GM23338 (cell line): Measurements from ENCODE around the gene MARK3. TPM values are rescaled to one million over a fixed set of nuclear protein-coding genes. Genes with fewer than 3 reads are reported as not detected.

Source experiments
- ATAC-seq: fragments of 200-7000 bp; cut with Tn5 transposase; 3 replicates; pipeline ENCODE4 v1.9.1; 2020
- DNase-seq: peaks from one replicate; pipeline ENCODE4 v3.0.0-alpha.2; 2015; ENCODE audit warnings: low spot score
- H2AFZ ChIP-seq: fragments of 200-600 bp; sonication (generic); 2 replicates; pipeline ENCODE4 v1.8.0; 2016; ENCODE audit warnings: antibody characterized with exemption, mild to moderate bottlenecking, moderate library complexity
- H3F3A ChIP-seq: fragments of 200-600 bp; sonication (generic); replicated peaks from 2 replicates; pipeline ENCODE4 v1.8.0; 2017; ENCODE audit warnings: antibody characterized with exemption, mixed run types, low read depth
- H3K27ac ChIP-seq: fragments of 200-600 bp; sonication (generic); 2 replicates; pipeline ENCODE4 v1.6.1; 2016; ENCODE audit warnings: low read depth
- H3K27me3 ChIP-seq: fragments of 200-600 bp; sonication (generic); 2 replicates; pipeline ENCODE4 v1.8.0; 2016; ENCODE audit warnings: mild to moderate bottlenecking, mixed run types, moderate library complexity; ENCODE audit not compliant: insufficient read depth
- H3K36me3 ChIP-seq: fragments of 200-600 bp; sonication (generic); 2 replicates; pipeline ENCODE4 v1.8.0; 2016; ENCODE audit warnings: mild to moderate bottlenecking; ENCODE audit not compliant: insufficient read depth
- H3K4me1 ChIP-seq: fragments of 200-600 bp; sonication (generic); 2 replicates; pipeline ENCODE4 v1.8.0; 2016; ENCODE audit warnings: mild to moderate bottlenecking, moderate library complexity; ENCODE audit not compliant: insufficient read depth
- H3K4me2 ChIP-seq: fragments of 200-600 bp; sonication (generic); 2 replicates; pipeline ENCODE4 v1.7.1; 2017; ENCODE audit warnings: mixed run types
- H3K4me3 ChIP-seq: fragments of 200-600 bp; sonication (generic); 2 replicates; pipeline ENCODE4 v1.6.1; 2016; ENCODE audit warnings: mixed run types
- H3K79me2 ChIP-seq: fragments of 200-600 bp; sonication (generic); replicated peaks from 2 replicates; pipeline ENCODE4 v1.8.0; 2017; ENCODE audit warnings: mild to moderate bottlenecking; ENCODE audit not compliant: insufficient read depth
- H3K9me2 ChIP-seq: fragments of 200-600 bp; sonication (generic); 2 replicates; pipeline ENCODE4 v1.8.0; 2017; ENCODE audit not compliant: insufficient read depth
- H4K20me1 ChIP-seq: fragments of 200-600 bp; sonication (generic); replicated peaks from 2 replicates; pipeline ENCODE4 v1.8.0; 2017; ENCODE audit warnings: mild to moderate bottlenecking; ENCODE audit not compliant: insufficient read depth
- H3K27ac Mint-ChIP-seq: 2 replicates; pipeline ENCODE4 v1.8.0; 2020; ENCODE audit warnings: inconsistent platforms, mild to moderate bottlenecking, moderate library complexity, mixed read lengths
- H3K27me3 Mint-ChIP-seq: 3 replicates; pipeline ENCODE4 v1.8.0; 2022; ENCODE audit warnings: low read depth, mild to moderate bottlenecking, moderate library complexity, mixed read lengths, inconsistent platforms; ENCODE audit not compliant: insufficient read depth, poor library complexity
- H3K36me3 Mint-ChIP-seq: 3 replicates; pipeline ENCODE4 v1.8.0; 2021; ENCODE audit warnings: low read depth, mild to moderate bottlenecking, inconsistent platforms, moderate library complexity, mixed read lengths
- H3K4me1 Mint-ChIP-seq: 3 replicates; pipeline ENCODE4 v1.8.0; 2020; ENCODE audit warnings: mild to moderate bottlenecking, inconsistent platforms, mixed read lengths
- H3K4me3 Mint-ChIP-seq: 3 replicates; pipeline ENCODE4 v1.8.0; 2021; ENCODE audit warnings: moderate library complexity, mild to moderate bottlenecking, inconsistent platforms, mixed read lengths
- H3K9me3 Mint-ChIP-seq: 3 replicates; pipeline ENCODE4 v1.8.0; 2020; ENCODE audit warnings: moderate library complexity, mild to moderate bottlenecking, inconsistent platforms, mixed read lengths
- CREB1 ChIP-seq: fragments of 250-450 bp; sonication (Bioruptor Pico); IDR thresholded peaks from 2 replicates; pipeline ENCODE4 v1.5.0; 2020; ENCODE audit warnings: low read depth, mild to moderate bottlenecking, moderate library complexity
- CTCF ChIP-seq, 2 experiments: fragments of 200-600 bp in 1 of 2; sonication (generic) in 1 of 2; conservative IDR thresholded peaks; 2 replicates each; pipeline versions ENCODE4 v1.5.1 to v1.6.1; 2016 to 2017; ENCODE audit warnings: antibody characterized with exemption in 2 of 2, low read depth in 2 of 2, mild to moderate bottlenecking in 2 of 2, moderate library complexity in 1 of 2
- EZH2 ChIP-seq: fragments of 200-600 bp; sonication (generic); IDR thresholded peaks from one replicate; pipeline ENCODE4 v1.8.0; 2017; ENCODE audit warnings: antibody characterized with exemption, mild to moderate bottlenecking, low read depth; ENCODE audit not compliant: unreplicated experiment
- POLR2AphosphoS5 ChIP-seq: IDR thresholded peaks from 2 replicates; pipeline ENCODE4 v1.6.1; 2016; ENCODE audit warnings: antibody characterized with exemption, low read depth
- REST ChIP-seq: IDR thresholded peaks from one replicate; pipeline ENCODE4 v1.6.1; 2018; ENCODE audit warnings: antibody characterized with exemption; ENCODE audit not compliant: unreplicated experiment
- STAT1 ChIP-seq: IDR thresholded peaks from one replicate; pipeline ENCODE4 v1.6.1; 2016; ENCODE audit warnings: antibody characterized with exemption; ENCODE audit not compliant: unreplicated experiment
- ZNF114 ChIP-seq: fragments of 250-450 bp; sonication (Bioruptor Pico); IDR thresholded peaks from 2 replicates; pipeline ENCODE4 v1.5.0; 2020; ENCODE audit warnings: mild to moderate bottlenecking, moderate library complexity
- ZNF462 ChIP-seq: fragments of 250-450 bp; sonication (Bioruptor Pico); IDR thresholded peaks from 2 replicates; pipeline ENCODE4 v1.5.0; 2020; ENCODE audit warnings: mild to moderate bottlenecking, moderate library complexity
- polyA plus RNA-seq: library from polyadenylated mRNA; unstranded; fragments of >200 nt; fragmentation: Nextera tagmentation; extraction: Ambion mirVana; gene quantifications from 2 replicates; pipeline ENCODE4 v1.2.1, GENCODE V29; 2016
- total RNA-seq: library from RNA; depleted of rRNA; stranded (reverse); fragments of >200 nt; shearing (Covaris generic); gene quantifications from 2 replicates; pipeline ENCODE4 v1.2.3, GENCODE V29; 2014

The MARK3 gene
- total and polyA plus RNA-seq, 2 experiments from 2014 or later: 45.9 to 69.7 TPM

- TF ChIP-seq CTCF (conservative IDR thresholded peaks at IDR 0.05; ENCODE audit: low read depth in 2 of 2): no peak
- no peak for TF ChIP-seq ZNF114 (CRISPR knock-in tag)
- no peak for TF ChIP-seq REST
Observed at GRCh38 chr14:103483600-103483999, 98.4 kb downstream of the MARK3 start (continued).

GRCh38 chr14:103485504-103485903, 100.3 kb downstream of the MARK3 start:
- H3K27me3 Mint-ChIP-seq: no peaks in the 10 kb centered on the region
- no peak overlapping the region for H3K27ac ChIP-seq
- no peaks in the 10 kb centered on the region for H3K27me3 ChIP-seq
- no peak for ATAC-seq
- peaks cover 8% of the 10 kb centered on the region; the same call in 1 of the 2 replicates for H3K36me3 ChIP-seq
- H3K4me1 ChIP-seq: no peaks in the 10 kb centered on the region
- H3K4me2 ChIP-seq: no peak overlapping the region
- H3K79me2 ChIP-seq: no peaks in the 10 kb centered on the region
- no peak for DNase-seq
- no peak overlapping the region for H3K4me3 Mint-ChIP-seq
- peaks cover 36% of the 10 kb centered on the region for H3K36me3 Mint-ChIP-seq
- H2AFZ ChIP-seq: no peak overlapping the region
- TF ChIP-seq EZH2 (no peak), STAT1 (no peak), ZNF462 (CRISPR knock-in tag) (no peak), CREB1 (no peak), POLR2AphosphoS5 (no peak), CTCF (conservative IDR thresholded peaks at IDR 0.05; ENCODE audit: low read depth in 2 of 2) (no peak)
- H4K20me1 ChIP-seq: peaks cover 2% of the 10 kb centered on the region; the same call in 1 of the 2 replicates
- no peaks in the 10 kb centered on the region for H3K9me3 Mint-ChIP-seq
- H3F3A ChIP-seq: 0 out of 2 replicates have a peak, but pooled peaks cover 2% of the 10 kb centered on the region
- no peaks in the 10 kb centered on the region for H3K9me2 ChIP-seq
- H3K4me1 Mint-ChIP-seq: no peaks in the 10 kb centered on the region
- no peak overlapping the region for H3K27ac Mint-ChIP-seq
- H3K4me3 ChIP-seq: no peak overlapping the region
